ENCODE results near the gene SYNE2. TPM values are rescaled to one million over a fixed set of nuclear protein-coding genes. Genes with fewer than 3 reads are reported as not detected.

Gene SYNE2
- total and polyA plus RNA-seq, 9 donors = 65.1 to 262 (median 180) TPM

- H3K27me3 ChIP-seq = no peaks in the 10 kb centered on the region
- H3K4me1 ChIP-seq (ENCODE audit: insufficient read depth) = peaks cover 3% of the 10 kb centered on the region
- intact Hi-C loops (cut with DNase I) = no loop called here
- H3K36me3 ChIP-seq = no peaks in the 10 kb centered on the region
- DNase-seq = peak in 4 of 5 donors; percentile 28 to 55 (median 39)
- no peak overlapping the region for H3K4me3 ChIP-seq
- TF ChIP-seq EP300 (IDR thresholded peaks at IDR 0.05) (no peak), CTCF (IDR thresholded peaks at IDR 0.05) (no peak), POLR2A (IDR thresholded peaks at IDR 0.05) (no peak)
- no peaks in the 10 kb centered on the region for H3K9me3 ChIP-seq
- H3K27ac ChIP-seq = peak overlapping the region; percentile 0 to 14
- WGBS, 3 donors = 9 to 37% (median 25%) methylated on average over 7 of the region's 7 CpGs
Measured at GRCh38 chr14:64147126-64147790, 294.5 kb downstream of the SYNE2 start.

- Histone ChIP-seq H3K27me3 (no peaks in the 10 kb centered on the region), H3K9me3 (no peaks in the 10 kb centered on the region), H3K27ac (no peak overlapping the region), H3K36me3 (no peaks in the 10 kb centered on the region), H3K4me1 (ENCODE audit: insufficient read depth) (peaks cover 6% of the 10 kb centered on the region), H3K4me3 (no peak overlapping the region)
- intact Hi-C loops (cut with DNase I) = no loop called here
- no peak for TF ChIP-seq CTCF (IDR thresholded peaks at IDR 0.05)
- no peak for TF ChIP-seq EP300 (IDR thresholded peaks at IDR 0.05)
- TF ChIP-seq POLR2A (IDR thresholded peaks at IDR 0.05) = no peak
- no peak for DNase-seq
- WGBS, 3 donors = 62 to 71% (median 67%) methylated on average over 8 of the region's 8 CpGs
Measured at GRCh38 chr14:64149921-64150320, 297.1 kb downstream of the SYNE2 start.

GRCh38 chr14:64158608-64159007 is 305.8 kb downstream of the SYNE2 start:
- intact Hi-C loops (cut with DNase I) = no loop called here
- no peak for DNase-seq
- Histone ChIP-seq H3K27ac (no peak overlapping the region), H3K4me3 (no peak overlapping the region), H3K9me3 (no peaks in the 10 kb centered on the region), H3K36me3 (no peaks in the 10 kb centered on the region), H3K4me1 (ENCODE audit: insufficient read depth) (peaks cover 2% of the 10 kb centered on the region), H3K27me3 (no peaks in the 10 kb centered on the region)
- TF ChIP-seq EP300 (IDR thresholded peaks at IDR 0.05) = no peak
- WGBS, 3 donors = 47 to 66% (median 47%) methylated on average over 2 of the region's 2 CpGs

GRCh38 chr14:64159588-64159987 is 306.8 kb downstream of the SYNE2 start:
- Histone ChIP-seq H3K27me3 (no peaks in the 10 kb centered on the region), H3K9me3 (no peaks in the 10 kb centered on the region), H3K27ac (no peak overlapping the region), H3K36me3 (no peaks in the 10 kb centered on the region), H3K4me3 (no peak overlapping the region), H3K4me1 (ENCODE audit: insufficient read depth) (peaks cover 2% of the 10 kb centered on the region)
- WGBS, 3 donors = 95 to 98% (median 95%) methylated on average over 3 of the region's 3 CpGs
- no peak for TF ChIP-seq POLR2A (IDR thresholded peaks at IDR 0.05)
- no peak for DNase-seq
- intact Hi-C loops (cut with DNase I) = no loop called here

GRCh38 chr14:64170181-64170580 is 317.4 kb downstream of the SYNE2 start:
- DNase-seq = no peak
- Histone ChIP-seq H3K4me3 (no peak overlapping the region), H3K4me1 (ENCODE audit: insufficient read depth) (no peaks in the 10 kb centered on the region), H3K9me3 (no peaks in the 10 kb centered on the region), H3K27ac (no peak overlapping the region), H3K27me3 (no peaks in the 10 kb centered on the region), H3K36me3 (no peaks in the 10 kb centered on the region)
- intact Hi-C loops (cut with DNase I) = no loop called here
- WGBS, 3 donors = 95 to 96% (median 96%) methylated on average over 8 of the region's 8 CpGs
- no peak for TF ChIP-seq EP300 (IDR thresholded peaks at IDR 0.05)
- no peak for TF ChIP-seq POLR2A (IDR thresholded peaks at IDR 0.05)
- no peak for TF ChIP-seq CTCF (IDR thresholded peaks at IDR 0.05)
